NOMO-1 (cell line): ENCODE measurements around the gene PRPSAP1.

Experiments
- DNase-seq, 2 experiments: peaks; one replicate each; lab custom pipeline; 2025; ENCODE audit not compliant: unreplicated experiment in 2 of 2; lab: John Stamatoyannopoulos, UW

PRPSAP1 gene

GRCh38 chr17:76383546-76384221 is 30.0 kb upstream of the PRPSAP1 start:
- DNase-seq: peak; percentile 30 to 44

DNA sequence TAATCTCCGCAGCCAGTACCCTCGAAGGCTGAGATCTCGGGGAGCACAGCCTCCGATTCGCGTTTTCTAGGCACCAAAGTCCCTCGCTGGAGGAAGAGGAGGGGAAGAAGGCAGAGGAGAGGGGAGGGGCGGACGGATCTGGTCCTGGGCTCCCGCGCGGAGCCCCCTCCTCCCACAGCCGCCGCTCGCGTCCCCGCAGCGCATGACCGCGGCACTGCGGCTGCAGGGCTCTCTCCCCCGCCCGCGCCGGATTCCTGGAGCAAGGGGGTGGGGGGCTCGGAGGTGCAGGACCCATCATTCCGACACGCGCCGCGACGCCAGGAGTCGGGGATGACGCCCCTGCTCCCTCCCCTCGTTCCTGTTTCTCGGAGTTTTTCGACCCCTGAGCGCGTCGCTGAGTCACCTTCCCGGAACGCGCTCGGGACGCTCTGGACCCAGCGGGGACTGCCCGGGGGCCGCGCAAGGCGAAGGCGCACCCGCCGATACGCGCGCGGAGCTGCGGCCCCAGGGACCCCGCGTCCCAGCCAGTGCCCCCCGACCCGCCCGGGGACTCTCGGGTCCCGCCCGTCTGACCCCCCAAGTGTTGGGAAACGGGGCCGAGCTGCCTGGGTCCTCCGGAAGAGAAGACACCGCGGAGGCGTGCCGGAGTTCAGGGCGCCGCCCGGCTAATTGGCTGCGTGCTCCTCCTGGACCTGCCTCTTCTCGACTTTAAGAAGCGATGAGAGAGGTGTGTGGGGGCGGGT is 29.3 kb upstream of the PRPSAP1 start:
- DNase-seq: peak; percentile 38 to 56

GRCh38 chr17:76382351-76382802 is 28.7 kb upstream of the PRPSAP1 start:
- DNase-seq: no peak

DNA sequence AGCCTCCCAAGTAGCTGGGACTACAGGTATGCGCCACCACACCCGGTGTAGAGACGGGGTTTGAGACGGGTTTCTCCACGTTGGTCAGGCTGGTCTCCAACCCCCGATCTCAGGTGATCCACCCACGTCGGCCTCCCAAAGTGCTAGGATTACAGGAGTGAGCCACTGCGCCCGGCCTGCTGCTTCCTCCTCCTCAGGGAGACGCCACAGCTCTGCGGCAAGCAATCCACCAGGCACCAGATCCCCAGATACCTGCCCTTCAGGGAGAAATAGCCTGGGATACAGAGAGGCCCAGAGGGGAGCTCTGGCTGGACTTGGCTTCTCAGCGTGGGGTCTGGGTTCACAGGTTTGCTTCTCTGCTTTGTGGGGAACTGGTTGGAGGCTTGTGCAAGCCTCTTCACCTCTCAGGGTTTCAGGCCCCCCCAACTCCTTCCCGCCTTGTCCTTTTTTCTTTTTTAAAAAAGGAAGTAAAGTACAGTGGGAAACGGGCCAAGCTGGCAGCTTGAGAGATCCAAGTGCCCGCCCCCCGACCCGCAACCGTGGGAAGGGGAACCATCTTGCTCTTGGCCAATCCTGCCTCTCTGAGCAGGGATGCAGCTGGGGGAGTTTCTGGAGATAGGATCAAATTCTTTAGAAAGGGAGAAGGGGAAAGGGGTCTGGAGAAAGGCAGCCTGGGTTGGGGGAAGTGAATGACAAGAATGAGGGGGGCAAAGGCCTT is 28.1 kb upstream of the PRPSAP1 start:
- peak; percentile 54 to 77 for DNase-seq

GRCh38 chr17:76379646-76380376 is 26.1 kb upstream of the PRPSAP1 start:
- no peak for DNase-seq

- no peak for DNase-seq
These were observed 25.5 kb upstream of the PRPSAP1 start for GRCh38 chr17:76379275-76379641.

DNA sequence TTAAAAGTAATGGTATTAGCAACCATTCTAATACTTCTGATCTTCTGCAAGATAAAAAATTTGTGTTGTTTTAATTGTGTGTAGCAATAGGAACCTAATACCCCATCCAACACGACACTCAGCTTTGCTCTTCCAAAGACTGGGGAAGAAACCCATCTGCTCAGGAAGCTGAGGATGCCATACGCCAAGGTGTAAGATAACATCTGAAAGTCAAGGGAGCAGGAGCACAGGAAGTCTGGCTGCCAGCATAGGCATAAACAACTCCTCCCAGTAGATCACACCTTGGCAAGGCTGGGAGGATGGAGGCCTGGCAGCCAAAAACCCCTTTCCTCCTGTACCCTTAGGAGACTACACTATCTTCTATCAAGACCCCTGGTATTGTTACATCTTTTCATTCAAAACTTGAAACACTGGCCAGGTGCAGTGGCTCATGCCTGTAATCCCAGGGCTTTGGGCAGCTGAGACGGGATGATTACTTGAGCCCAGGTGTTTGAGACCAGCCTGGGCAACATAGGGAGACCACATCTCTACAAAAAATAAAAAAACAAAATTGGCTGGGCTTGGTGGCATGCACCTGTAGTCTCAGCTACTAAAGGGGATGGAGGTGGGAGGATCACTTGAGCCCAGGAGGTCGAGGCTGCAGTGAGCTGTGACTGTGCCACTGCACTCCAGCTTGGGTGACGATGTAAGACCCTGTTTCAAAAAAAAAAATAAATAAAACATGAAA is 25.0 kb upstream of the PRPSAP1 start:
- no peak for DNase-seq

GRCh38 chr17:76376318-76377133 is 22.8 kb upstream of the PRPSAP1 start:
- DNase-seq: no peak

- no peak for DNase-seq
These were observed 18.2 kb upstream of the PRPSAP1 start for GRCh38 chr17:76371656-76372628.

- DNase-seq: no peak
These were observed 16.7 kb upstream of the PRPSAP1 start for GRCh38 chr17:76370261-76370993.

DNA sequence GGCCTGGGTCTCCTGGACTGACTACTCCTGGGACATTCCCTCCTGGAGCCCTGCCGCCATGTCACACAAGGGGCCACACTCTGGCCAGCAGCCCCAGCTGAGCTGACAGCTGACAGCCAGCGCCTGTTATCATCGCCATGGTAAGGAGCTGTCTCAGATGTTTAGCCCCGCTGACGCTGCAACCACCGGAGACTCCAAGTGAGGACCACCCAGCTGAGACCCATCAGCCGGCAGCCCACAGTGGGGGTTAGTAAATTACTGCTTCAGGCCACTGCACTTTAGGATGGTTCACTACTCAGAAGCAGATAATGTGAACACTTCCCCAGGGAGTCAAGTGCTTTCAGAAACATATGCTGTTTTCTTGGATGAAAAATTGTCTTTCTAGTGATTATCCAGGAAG is 16.1 kb upstream of the PRPSAP1 start:
- no peak for DNase-seq

DNA sequence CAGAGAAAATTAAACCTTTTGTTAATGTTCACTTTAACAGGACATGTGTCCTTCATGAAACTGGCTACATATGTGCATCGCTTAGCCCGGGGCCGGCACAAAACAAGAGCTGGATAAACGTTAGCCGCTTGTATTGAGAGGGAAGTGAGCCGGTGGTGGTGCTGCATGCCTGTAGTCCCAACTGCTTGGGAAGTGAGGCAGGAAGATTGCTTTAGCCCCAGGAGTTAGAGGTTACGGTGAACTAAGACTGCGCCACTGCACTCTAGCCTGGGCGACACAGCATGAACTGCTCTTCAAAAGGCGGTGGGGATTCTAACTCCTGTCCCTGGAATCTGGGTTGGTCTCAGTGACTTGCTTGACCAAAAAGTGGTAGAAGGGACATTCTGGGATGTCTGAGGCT is 15.7 kb upstream of the PRPSAP1 start:
- DNase-seq: no peak

GRCh38 chr17:76368545-76368944 is 14.8 kb upstream of the PRPSAP1 start:
- DNase-seq: no peak

DNA sequence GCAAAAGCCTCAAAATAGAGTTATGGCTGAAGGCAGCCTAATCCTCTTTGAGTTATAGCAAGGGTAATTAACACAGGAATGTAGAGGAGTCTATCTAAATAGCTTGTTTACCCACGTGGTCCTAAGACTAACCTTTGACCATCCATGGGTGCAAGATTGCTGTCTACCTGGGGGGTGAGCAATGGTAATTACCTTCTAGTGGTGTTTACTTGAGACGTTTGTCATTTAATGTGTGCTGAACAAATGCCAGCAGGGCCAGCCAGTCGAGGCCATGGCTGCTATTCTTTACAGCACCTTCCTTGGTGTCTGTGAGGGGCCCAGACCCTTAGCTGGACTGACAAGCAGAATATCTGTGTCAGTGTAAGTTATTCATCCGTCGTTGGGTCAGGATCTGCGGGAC is 13.9 kb upstream of the PRPSAP1 start:
- no peak for DNase-seq

GRCh38 chr17:76366247-76366646 is 12.5 kb upstream of the PRPSAP1 start:
- DNase-seq: no peak

- DNase-seq: no peak
These were observed 11.7 kb upstream of the PRPSAP1 start for GRCh38 chr17:76365256-76365903.

DNA sequence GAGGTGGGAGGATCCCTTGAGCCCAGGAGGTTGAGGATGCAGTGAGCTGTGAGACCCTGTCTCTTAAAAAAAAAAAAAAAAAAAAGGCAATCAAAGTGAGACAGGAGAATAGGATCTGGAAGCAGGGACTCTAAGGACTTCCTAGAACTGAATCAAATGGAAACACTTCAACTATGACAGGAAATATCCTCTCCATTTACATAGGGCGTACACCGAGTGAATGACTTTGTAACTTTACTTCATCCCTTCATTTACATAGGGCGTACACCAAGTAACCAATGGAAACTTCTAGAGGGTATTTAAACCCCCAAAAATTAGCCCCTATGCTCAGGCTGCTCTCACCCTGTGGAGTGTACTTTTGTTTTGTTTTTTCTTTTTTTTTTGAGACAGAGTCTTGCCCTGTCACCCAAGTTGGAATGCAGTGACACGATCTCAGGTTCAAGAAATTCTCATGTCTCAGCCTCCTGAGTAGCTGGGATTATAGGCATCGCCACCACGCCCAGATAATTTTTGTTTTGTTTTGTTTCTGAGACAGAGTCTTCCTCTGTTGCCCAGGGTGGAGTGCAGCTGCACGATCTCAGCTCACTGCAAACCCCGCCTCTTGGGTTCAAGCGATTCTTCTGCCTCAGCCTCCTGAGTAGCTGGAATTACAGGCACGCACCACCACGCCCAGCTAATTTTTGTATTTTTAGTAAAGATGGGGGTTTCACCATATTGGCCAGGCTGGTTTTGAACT is 9.6 kb upstream of the PRPSAP1 start:
- no peak for DNase-seq
